T-helper 22 cell (primary cell): ENCODE data around the gene NUP205.
"Not testable (repeated sequence)": the region's sequence is repeated elsewhere in the genome, so short reads cannot be mapped to it uniquely, and the experiment has no call there.

Experiments used
- DNase-seq: peaks from one replicate; pipeline ENCODE4 v3.0.0-alpha.2; 2020; ENCODE audit warnings: low read depth

NUP205 gene

DNA sequence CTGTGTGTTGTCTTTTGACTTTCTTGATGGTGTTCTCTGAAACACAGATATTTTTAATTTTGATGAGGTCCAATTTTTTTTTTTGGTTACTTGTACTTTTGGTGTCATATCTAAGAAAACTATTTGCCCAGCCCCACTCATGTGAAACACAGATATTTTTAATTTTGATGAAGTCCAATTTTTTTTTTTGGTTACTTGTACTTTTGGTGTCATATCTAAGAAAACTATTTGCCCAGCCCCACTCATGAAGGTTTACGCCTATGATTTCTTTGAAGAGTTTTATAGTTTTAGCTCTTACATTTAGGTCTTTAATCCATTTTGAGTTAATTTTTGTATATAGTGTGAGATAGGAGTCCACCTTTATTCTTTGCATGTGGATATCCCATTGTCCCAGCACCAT is 109.9 kb downstream of the NUP205 start:
- not testable (repeated sequence) for DNase-seq

DNA sequence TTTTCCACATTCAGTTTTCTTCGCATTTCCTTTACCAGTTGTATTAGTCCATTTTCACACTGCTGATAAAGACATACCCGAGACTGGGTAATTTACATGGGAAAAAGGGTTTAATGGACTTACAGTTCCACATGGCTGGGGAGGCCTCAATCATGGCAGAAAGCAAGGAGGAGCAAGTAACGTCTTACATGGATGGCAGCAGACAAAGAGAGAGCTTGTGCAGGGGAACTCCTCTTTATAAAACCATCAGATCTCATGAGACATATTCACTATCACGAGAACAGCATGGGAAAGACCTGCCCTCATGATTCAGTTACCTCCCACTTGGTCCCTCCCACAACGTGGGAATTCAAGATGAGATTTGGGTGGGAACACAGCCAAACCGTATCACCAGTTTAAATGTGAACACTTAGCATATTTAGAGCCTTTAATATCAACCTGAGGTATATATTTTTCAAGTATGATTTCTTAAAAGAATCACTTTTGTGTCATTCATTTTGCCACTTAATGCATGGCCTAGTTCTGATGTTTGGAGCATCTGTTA is 111.2 kb downstream of the NUP205 start:
- not testable (repeated sequence) for DNase-seq

DNA sequence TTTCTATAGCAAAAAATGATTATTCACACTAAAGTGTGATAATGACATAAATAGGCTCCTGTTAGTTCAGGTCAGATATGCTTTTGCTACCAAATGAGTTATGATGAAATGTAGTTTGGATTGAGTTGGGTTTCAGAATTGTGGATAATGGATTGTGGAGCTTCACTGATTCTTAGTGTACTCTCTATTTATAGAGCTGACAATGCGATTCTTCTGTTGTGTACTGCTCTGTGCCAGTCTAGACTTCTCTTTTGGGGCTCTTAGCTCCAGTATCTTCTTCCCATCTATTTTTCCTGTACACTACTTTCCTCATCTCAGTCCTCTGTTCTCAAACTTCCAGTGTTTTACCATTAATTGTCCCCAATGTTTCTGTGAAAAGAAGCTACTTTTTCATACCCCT is 112.1 kb downstream of the NUP205 start:
- DNase-seq: no peak

DNA sequence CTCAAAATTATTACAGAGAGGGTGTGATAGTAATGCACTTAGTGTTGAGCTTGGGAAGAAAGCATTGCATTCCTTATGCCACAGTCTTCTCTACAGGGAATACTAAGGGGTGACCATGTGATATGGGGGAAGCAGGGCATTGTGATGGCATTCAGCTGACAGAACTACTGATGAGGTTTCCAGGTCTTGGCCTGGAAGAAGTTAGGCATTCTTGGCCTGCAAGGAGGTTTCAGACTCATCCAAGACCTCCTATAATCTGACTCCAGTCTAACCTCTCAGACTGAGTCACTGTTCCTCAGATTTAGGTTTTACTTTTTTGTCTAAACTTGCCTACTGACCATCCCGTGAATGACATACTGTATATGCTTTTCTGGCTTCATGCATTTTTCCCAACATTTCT is 112.5 kb downstream of the NUP205 start:
- DNase-seq: no peak

DNA sequence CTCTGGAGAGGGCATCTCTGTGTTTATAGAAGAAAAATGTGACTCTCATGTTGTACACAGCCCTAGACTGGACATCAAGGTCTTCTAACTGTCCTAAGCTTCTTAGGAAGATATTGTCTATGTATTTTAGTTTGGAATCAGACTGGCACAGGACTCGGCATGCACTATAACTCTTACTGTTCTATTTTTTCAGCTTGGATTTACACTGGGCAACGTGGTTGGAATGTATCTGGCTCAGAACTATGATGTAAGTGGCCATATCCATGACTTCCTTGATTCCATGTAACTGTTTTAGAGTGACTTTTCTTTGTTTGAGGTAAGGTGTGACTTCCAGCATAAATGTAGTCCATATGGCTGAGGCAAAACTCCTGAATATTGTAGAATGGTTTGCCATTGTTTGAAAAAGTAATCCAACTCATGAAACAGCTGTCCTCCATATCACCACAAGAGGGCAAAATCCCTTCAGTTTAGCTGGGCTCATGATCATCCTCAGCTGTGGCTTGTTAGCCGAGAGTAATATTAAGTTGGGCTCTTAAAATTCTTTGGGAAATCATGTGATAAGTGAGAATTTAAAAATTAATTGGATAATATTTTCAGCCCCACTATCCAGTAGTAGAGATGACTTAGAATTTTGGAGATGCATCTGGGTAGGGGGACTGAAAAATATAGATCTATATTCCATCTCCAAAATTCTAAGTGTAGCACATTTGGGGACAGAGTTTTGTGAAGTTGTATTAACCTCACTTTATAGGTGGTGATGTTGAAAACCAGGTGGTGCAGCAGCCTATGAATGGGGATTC is 115.0 kb downstream of the NUP205 start:
- no peak for DNase-seq

DNA sequence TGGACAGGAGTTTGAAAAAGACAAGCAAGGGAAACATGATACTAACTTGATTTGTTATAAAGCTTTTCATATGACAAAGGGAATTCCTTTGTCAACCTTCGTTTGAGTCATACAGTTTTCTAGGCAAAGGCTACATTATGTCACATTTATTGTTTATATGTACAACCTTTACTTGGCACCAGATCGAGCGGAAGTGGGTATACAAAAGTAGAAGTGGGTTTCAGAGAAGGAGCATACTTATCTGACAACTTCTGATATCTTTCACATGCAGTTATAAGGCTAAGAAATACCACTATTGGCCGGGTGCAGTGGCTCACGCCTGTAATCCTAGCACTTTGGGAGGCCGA is 115.6 kb downstream of the NUP205 start:
- no peak for DNase-seq

DNA sequence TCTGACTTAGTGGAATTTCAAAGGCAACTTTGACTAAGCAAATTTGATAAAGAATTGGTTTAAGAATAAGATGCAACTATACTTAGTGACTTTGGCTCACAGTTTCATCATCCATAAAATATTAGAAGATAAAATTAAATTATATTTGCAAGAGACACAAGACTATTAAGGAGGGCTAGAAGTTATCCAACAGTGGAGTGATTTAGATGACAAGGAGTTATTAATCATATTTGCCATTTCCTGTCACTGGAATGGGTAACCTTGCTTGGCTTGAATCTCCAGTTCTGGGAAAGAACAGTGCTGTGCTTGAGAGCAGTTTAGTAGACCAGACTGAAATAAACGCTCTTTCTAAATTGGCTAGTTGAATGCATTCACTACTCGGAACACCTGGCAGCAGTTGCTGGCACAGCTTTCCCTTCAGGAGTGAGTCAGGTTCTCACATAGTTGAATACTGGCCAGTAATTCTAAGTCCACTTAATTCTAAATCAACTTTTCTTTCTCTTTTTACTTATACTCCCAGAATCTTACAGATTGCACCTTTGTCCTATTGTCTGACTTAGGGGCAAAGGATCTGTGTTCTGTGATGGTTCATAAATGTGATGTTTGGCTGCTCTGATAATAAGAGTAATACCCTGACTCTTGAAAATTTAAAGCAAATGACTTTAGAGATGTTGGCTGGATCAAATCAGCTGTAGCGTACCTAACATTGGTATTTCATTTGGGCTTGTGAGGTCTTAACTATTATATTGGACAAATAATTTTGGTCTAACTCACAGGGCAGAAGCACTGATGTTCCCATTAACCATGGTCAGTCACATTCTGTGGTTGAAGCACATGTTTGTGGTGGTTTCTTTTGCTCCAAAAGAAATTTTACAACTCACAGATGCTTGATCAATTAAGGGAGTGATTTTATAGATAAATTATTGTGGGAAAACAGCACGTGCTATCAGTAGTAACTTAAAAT is 121.2 kb downstream of the NUP205 start:
- DNase-seq: no peak

DNA sequence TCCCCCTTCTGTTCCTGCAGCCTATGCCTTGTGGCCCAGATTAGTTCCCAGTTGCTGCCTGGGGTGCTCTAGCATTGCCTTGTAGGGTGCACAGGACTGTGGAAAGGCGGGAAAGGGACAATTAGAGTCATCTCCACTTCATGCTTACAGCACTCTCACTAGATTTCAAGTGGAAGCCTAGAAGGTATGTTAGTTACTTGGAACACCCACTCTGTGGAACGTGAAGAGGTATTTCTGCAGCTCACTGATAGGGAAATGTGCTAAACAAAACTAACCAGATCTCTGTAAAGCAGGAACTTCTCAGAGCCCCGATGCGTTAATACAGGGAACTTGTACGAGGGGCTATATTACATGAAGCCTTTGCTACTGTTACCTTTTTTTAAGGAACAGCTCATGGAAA is 124.0 kb downstream of the NUP205 start:
- no peak for DNase-seq

DNA sequence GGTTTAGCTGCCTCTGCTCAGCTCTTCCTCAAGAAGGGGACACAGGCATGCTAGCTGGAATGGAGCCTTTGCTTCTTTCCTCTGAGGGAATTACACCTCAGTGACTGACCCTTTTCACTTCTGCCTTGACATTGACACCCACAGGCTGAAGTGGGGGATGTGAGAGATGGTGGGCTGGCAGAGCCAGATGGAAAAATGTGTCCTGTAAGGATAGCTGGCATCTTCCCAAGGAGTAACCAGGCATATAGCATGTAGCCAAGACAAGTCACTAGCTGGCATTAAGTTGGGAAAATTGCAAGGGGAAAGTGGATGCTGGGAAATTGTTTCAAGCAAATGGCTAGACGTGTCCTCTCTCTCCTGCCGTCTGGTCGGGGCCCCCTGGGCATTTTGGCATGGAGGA is 124.5 kb downstream of the NUP205 start:
- DNase-seq: no peak

DNA sequence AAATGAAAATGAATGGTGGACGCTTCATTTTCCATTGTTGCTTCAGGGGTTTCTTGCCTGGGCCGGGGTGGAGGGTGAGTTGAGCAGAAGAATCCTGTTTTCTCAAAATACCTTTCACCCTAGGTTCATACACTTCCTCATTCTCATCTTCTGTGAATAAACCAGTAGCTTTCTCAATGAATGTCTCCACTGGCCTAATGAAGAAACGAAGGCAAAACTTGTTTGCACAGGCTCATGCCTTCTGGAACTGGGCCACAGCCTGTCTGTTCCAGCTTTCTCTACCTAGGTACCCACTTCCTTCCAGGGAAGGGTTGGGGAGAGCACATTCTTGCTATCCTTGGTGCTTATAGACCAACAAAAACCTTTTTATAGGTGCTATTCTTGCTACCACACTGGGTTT is 125.9 kb downstream of the NUP205 start:
- no peak for DNase-seq

DNA sequence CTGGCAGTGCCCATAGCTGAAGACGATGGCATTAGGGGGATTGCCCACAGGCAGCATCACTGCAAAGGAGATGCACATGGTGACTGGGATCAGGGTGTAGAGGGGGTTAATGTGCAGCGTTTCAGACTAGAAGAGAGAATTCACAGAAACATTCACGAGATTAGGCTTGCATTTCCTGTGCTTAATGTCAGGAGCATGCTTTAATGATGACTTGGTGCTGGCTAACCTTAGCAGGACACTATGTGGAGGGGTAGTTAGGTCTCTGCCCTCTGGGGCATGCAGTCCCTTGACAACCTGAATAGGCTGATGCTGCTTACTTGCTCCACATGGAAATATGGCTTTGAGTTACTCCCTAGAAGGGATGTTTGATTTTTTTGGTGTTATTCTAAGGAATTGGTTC is 126.4 kb downstream of the NUP205 start:
- DNase-seq: no peak

DNA sequence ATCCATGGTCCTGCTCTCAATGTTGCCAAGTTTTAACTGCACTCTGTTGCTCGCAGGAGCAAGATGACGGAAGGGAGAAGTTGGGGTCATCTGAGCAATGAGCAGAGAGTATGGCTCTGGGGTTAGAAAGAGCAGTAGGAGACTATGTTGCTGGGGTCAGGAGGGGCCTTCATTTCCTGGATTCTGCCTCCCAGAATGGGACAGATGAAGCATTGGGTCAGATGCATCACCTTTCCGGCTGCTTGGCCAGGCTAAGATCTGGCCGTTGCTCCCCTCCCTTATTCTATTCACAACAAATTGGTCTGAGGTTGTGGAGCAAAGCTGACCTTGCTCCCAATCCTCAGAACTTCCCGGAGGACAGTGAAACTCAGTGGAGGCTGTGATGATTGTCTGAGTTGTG is 127.0 kb downstream of the NUP205 start:
- no peak for DNase-seq

DNA sequence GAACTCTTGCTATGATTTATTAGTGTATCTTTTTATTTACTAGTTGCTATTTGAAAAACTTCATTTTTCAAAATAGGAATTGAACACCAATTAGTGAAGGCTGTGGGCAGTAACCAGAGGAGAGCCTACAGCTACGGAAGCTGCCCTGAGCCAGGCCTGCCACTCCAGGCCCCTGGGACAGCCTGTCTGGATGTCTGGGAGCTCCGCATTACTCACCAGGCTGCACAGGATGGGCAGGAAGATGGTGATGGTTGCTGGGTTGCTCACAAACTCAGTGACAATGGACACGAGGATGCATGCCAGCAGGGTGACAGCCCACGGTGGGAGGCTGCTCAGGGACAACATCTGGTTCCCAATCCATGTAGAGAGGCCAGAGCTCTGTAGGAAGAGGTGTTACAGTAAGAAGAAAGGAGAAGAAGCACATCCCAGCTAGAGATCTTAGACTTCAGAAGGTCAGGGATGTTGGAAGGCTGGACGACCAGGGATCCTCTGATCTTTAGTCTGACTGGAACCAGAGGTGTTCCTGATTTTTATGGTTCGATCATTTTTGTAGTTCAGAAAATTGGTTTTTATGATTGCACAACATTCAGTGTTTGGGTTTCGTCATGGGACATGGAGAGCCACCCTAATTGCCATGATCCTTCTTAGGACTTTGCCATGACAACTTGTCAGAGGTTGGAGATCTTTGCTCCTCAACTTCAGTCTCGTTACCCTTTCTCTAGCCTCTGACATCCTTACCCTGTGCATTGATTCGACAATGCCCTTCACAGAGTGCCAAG is 127.8 kb downstream of the NUP205 start:
- DNase-seq: no peak

DNA sequence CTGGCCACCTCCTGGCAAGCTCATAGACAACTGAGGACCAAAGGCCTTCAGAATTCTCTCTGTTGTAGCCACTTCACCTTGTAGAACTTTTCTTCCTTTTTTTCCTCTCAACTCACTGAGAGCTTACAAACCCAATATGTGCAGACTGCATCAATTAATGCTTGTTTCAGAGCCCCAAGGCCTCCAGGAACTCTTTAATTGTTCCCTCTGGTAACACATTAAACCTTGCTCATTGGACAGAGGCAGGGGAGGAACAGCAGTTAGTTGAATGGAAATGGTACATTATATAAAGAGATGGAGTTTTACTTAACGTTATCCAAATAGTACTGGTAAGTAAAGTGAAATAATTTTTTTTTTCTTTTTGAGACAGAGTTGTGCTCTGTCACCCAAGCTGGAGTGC is 129.7 kb downstream of the NUP205 start:
- no peak for DNase-seq

DNA sequence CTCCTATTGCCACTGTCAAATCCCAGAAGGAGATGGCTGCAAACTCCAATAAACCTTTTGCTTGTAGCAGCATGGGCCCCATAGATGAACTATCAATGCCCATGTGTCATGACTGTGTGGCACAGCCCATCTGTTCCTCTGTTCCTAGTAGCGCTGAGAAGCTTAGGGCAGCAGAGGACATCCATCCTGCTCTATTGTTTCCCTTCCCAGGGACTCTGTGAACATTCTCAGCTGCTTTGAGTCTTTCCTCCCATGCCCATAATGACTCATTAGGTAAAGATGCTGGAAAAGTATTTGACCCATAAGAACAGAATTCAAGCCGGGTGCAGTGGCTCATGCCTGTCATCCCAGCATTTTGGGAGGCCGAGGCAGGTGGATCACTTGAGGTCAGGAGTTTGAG is 132.8 kb downstream of the NUP205 start:
- no peak for DNase-seq

DNA sequence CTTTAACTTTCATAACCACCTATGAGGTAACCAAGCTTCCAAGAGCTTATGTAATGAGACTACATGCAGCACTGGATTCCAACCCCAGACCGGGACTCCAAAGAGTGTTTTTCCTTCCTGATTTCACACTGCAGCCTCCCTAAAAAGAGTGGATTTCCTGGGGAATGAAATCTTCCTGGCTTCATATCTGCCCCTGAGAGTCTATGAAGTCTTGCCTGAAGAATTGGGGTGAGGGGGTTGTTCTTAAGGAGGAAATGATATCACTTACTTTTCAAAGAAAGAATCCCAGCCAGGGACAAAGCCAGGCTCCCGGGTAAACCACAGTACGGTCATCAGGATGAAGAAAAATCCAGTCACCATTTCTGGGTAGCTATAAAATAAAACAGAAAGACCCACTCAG is 134.3 kb downstream of the NUP205 start:
- no peak for DNase-seq

DNA sequence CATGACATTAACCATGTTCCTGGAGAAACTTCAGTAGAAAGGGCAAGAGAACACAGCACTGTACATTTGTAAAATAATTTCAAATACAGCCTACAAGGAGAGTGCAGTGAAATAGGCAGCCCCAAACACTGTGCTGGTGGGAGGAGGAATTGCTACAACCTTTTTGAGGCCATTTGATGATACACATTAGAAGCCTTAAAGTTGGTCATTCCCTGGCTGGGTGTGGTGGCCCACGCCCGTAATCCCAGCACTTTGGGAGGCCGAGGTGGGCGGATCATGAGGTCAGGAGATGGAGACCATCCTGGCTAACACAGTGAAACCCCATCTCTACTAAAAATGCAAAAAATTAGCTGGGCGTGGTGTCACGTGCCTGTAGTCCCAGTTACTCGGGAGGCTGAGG is 134.9 kb downstream of the NUP205 start:
- not testable (repeated sequence) for DNase-seq

DNA sequence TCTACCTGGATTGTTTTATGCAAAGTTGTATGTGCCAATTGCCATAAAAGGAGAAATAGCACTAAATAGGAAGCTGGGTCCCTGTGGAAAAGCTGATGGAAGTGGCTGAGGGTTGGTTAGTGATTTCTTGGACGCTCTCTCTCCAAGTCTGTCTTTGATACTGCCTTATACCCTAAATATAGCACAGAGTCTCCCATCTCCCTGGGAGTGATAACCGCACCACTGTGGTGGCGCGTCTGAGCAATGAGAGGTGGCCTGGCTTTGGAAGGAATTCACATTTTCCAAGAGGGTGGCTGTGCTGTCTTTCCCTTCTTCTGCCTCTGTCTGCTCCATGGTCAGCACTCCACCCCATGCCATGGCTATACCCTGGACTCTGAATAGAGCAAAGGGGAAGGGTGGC is 135.8 kb downstream of the NUP205 start:
- DNase-seq: no peak

DNA sequence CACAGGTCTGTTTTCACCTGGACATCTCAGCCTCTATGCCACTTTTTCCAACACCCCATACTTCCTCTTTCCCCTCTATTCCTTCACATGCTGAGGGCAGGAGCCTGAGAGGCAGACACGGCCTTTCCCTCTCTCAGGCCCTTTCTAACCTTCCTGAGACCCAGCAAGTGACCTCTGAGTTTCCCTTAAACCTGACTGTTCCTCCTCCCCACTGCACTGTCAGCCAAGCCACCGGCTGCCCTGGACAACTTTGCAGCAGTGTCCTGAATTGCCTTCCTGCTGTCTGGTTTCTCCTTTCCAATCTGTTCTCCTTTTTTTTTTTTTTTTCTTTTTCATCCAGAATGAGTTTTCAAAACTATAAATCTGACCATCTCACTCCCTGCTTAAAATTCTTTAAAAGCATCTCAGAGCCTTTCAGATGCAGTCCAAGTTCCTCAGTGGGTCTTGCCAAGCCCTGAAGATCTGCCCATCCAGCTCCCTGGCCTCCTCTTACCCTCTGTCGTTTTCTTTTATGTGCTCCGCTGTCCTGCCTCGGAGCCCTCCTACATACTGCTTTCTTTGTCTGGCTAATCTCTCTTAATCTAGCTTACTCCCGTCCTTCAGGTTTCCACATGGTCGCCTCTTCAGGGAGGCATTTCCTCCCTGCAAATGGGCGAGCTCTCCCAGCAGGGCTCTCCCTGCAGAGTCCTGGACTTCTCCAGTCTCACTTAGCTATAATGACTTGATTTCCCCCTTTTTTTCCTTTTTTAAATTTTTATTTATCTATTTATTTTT is 139.7 kb downstream of the NUP205 start:
- no peak for DNase-seq
